ENCODE measurements around the gene PURB. TPM values are rescaled to one million over a fixed set of nuclear protein-coding genes. Genes with fewer than 3 reads are reported as not detected.

Gene PURB
- polyA plus RNA-seq, 1 donor (not counting 4 experiments of a cell fraction or from before 2014, with no cell fraction given), result 7.7 TPM

DNA sequence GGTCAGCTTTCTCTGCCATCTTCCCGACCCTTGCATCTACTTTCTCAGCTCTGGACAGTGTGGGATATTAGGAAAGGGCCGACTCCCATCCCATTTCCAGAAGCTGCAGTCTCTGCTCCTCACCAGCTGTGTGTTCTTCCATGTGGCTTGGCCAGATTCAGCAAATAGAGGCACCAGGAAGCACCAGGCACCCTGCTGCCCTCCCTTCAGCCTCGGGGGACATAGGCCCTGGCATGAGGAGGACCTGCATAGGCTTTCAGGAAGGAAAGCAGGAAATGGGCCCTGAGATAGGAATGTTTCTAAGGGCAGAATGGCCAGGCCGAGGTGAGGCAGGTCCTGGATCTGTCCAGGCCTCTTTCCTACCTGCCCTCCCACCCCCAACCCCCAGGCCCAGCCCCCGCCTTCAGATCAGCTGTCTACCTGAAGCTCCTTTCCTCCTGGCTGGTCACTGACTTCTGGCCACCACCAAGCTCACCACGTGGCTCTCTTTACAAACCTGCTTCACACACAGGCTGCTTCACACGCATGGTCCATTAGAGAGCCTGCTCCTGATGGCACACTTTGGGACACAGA lies 27.5 kb upstream of the PURB start:
- DNase-seq (ENCODE audit: low read depth, low spot score), result no peak
- Histone ChIP-seq H3K4me2 (ENCODE audit: control insufficient read depth, extremely low read depth, insufficient read depth, low read depth, low read length) (peak overlapping the region; percentile 48), H3K27me3 (ENCODE audit: control insufficient read depth, extremely low read depth, insufficient read depth, low read length) (no peaks in the 10 kb centered on the region), H3K4me1 (ENCODE audit: control insufficient read depth, extremely low read depth, insufficient read depth, low read length) (peaks cover 11% of the 10 kb centered on the region), H3K79me2 (ENCODE audit: control insufficient read depth, insufficient read depth, low read length) (no peaks in the 10 kb centered on the region), H3K9me1 (ENCODE audit: control insufficient read depth, extremely low read depth, insufficient read depth, low read length) (no peaks in the 10 kb centered on the region), H4K20me1 (ENCODE audit: control insufficient read depth, extremely low read depth, insufficient read depth, low read length) (no peaks in the 10 kb centered on the region), H3K9ac (ENCODE audit: control insufficient read depth, extremely low read depth, insufficient read depth, low read length) (no peak overlapping the region), H2AFZ (ENCODE audit: control insufficient read depth, low read length) (peak overlapping the region; percentile 97), H3K36me3 (ENCODE audit: control insufficient read depth in 2 of 2, extremely low read depth in 1 of 2, insufficient read depth in 2 of 2, low read length in 2 of 2) (no peaks in the 10 kb centered on the region), H3K9me3 (ENCODE audit: control insufficient read depth, low read depth, low read length) (no peaks in the 10 kb centered on the region), H3K27ac (ENCODE audit: control insufficient read depth, insufficient read depth, low read length) (no peak overlapping the region), H3K4me3 (ENCODE audit: control insufficient read depth in 2 of 3, extremely low read depth in 1 of 3, insufficient read depth in 2 of 3, low read depth in 1 of 3, low read length in 3 of 3) (no peak overlapping the region)
- TF ChIP-seq EZH2 (IDR thresholded peaks at IDR 0.05; ENCODE audit: low read length), result no peak
- TF ChIP-seq, protein P1, sequence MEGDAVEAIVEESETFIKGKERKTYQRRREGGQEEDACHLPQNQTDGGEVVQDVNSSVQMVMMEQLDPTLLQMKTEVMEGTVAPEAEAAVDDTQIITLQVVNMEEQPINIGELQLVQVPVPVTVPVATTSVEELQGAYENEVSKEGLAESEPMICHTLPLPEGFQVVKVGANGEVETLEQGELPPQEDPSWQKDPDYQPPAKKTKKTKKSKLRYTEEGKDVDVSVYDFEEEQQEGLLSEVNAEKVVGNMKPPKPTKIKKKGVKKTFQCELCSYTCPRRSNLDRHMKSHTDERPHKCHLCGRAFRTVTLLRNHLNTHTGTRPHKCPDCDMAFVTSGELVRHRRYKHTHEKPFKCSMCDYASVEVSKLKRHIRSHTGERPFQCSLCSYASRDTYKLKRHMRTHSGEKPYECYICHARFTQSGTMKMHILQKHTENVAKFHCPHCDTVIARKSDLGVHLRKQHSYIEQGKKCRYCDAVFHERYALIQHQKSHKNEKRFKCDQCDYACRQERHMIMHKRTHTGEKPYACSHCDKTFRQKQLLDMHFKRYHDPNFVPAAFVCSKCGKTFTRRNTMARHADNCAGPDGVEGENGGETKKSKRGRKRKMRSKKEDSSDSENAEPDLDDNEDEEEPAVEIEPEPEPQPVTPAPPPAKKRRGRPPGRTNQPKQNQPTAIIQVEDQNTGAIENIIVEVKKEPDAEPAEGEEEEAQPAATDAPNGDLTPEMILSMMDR (optimal IDR thresholded peaks at IDR 0.05 in 1 of 3, IDR thresholded peaks at IDR 0.05 in 1 of 3, conservative IDR thresholded peaks at IDR 0.05 in 1 of 3; ENCODE audit: extremely low read depth in 1 of 3, insufficient read depth in 2 of 3, low read length in 3 of 3), result no peak
- dilution Hi-C loops (cut with MboI; ENCODE audit: extremely low pct_ligation_motif_present, low sequenced_read_pairs), result no loop called here
- FAIRE-seq, result peak; percentile 51

DNA sequence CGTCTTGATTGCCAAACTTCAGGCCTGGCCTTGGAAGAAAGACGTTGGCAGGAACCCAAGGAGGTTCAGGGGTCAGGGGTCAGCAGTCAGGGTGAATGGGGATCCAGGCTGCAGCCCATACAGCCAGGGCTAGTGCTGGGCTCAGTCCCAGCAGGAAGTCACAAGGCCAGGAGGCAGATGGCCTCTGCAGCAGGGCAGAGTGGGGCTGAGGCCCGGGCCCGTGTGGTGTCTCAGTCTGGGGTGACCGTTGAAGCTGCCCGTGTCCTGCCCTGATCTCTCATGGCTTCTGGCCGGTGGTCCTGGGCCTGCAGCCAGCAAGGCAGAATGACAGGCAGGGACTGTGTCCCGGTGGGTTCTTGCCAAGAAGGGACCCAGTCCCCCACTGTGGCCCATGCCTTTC lies 26.6 kb upstream of the PURB start:
- no peak overlapping the region for H3K27ac ChIP-seq (ENCODE audit: control insufficient read depth, insufficient read depth, low read length)
- H3K9ac ChIP-seq (ENCODE audit: control insufficient read depth, extremely low read depth, insufficient read depth, low read length), result no peak overlapping the region
- H3K79me2 ChIP-seq (ENCODE audit: control insufficient read depth, insufficient read depth, low read length), result no peaks in the 10 kb centered on the region
- no peak overlapping the region for H2AFZ ChIP-seq (ENCODE audit: control insufficient read depth, low read length)
- dilution Hi-C loops (cut with MboI; ENCODE audit: extremely low pct_ligation_motif_present, low sequenced_read_pairs), result no loop called here
- FAIRE-seq (no peak), DNase-seq (ENCODE audit: low read depth, low spot score) (no peak)
- no peaks in the 10 kb centered on the region for H3K36me3 ChIP-seq (ENCODE audit: control insufficient read depth in 2 of 2, extremely low read depth in 1 of 2, insufficient read depth in 2 of 2, low read length in 2 of 2)
- no peaks in the 10 kb centered on the region for H3K9me3 ChIP-seq (ENCODE audit: control insufficient read depth, low read depth, low read length)
- TF ChIP-seq EZH2 (IDR thresholded peaks at IDR 0.05; ENCODE audit: low read length), result no peak
- TF ChIP-seq, protein P1 (optimal IDR thresholded peaks at IDR 0.05 in 1 of 3, IDR thresholded peaks at IDR 0.05 in 1 of 3, conservative IDR thresholded peaks at IDR 0.05 in 1 of 3; ENCODE audit: extremely low read depth in 1 of 3, insufficient read depth in 2 of 3, low read length in 3 of 3), result no peak
- H3K27me3 ChIP-seq (ENCODE audit: control insufficient read depth, extremely low read depth, insufficient read depth, low read length), result no peaks in the 10 kb centered on the region
- peaks cover 11% of the 10 kb centered on the region for H3K4me1 ChIP-seq (ENCODE audit: control insufficient read depth, extremely low read depth, insufficient read depth, low read length)
- H4K20me1 ChIP-seq (ENCODE audit: control insufficient read depth, extremely low read depth, insufficient read depth, low read length), result no peaks in the 10 kb centered on the region
- H3K4me3 ChIP-seq (ENCODE audit: control insufficient read depth in 2 of 3, extremely low read depth in 1 of 3, insufficient read depth in 2 of 3, low read depth in 1 of 3, low read length in 3 of 3), result no peak overlapping the region
- no peak overlapping the region for H3K4me2 ChIP-seq (ENCODE audit: control insufficient read depth, extremely low read depth, insufficient read depth, low read depth, low read length)
- H3K9me1 ChIP-seq (ENCODE audit: control insufficient read depth, extremely low read depth, insufficient read depth, low read length), result no peaks in the 10 kb centered on the region
